NCI-H1092 (cell line): ENCODE results near the gene EXOC6B.

ENCODE experiments used
- DNase-seq: peaks from one replicate; lab custom pipeline; 2025; lab: John Stamatoyannopoulos, UW

Gene EXOC6B

GRCh38 chr2:72210470-72210869 is 615.4 kb downstream of the EXOC6B start:
- no peak for DNase-seq

- DNase-seq = no peak
These were observed 617.6 kb downstream of the EXOC6B start for GRCh38 chr2:72208225-72208624.

- DNase-seq = no peak
These were observed 618.5 kb downstream of the EXOC6B start for GRCh38 chr2:72207334-72207733.

- DNase-seq = no peak
These were observed 620.3 kb downstream of the EXOC6B start for GRCh38 chr2:72205504-72205881.

GRCh38 chr2:72204786-72205503 is 620.9 kb downstream of the EXOC6B start:
- no peak for DNase-seq

GRCh38 chr2:72204156-72204785 is 621.6 kb downstream of the EXOC6B start:
- no peak for DNase-seq

- no peak for DNase-seq
These were observed 627.1 kb downstream of the EXOC6B start for GRCh38 chr2:72198532-72199241.

GRCh38 chr2:72193723-72194122 is 632.1 kb downstream of the EXOC6B start:
- no peak for DNase-seq

GRCh38 chr2:72191441-72191840 is 634.4 kb downstream of the EXOC6B start:
- no peak for DNase-seq

GRCh38 chr2:72185206-72185605 is 640.6 kb downstream of the EXOC6B start:
- no peak for DNase-seq

- no peak for DNase-seq
These were observed 642.4 kb downstream of the EXOC6B start for GRCh38 chr2:72183466-72183865.

- DNase-seq = no peak
These were observed 642.8 kb downstream of the EXOC6B start for GRCh38 chr2:72183016-72183415.

GRCh38 chr2:72182547-72182946 is 643.3 kb downstream of the EXOC6B start:
- no peak for DNase-seq

GRCh38 chr2:72181616-72182015 is 644.2 kb downstream of the EXOC6B start:
- no peak for DNase-seq

- DNase-seq = no peak
These were observed 645.5 kb downstream of the EXOC6B start for GRCh38 chr2:72180351-72180750.

GRCh38 chr2:72178551-72178950 is 647.3 kb downstream of the EXOC6B start:
- DNase-seq = no peak

GRCh38 chr2:72176281-72176680 is 649.6 kb downstream of the EXOC6B start:
- no peak for DNase-seq

GRCh38 chr2:72175636-72176035 is 650.2 kb downstream of the EXOC6B start:
- no peak for DNase-seq

- no peak for DNase-seq
These were observed 652.1 kb downstream of the EXOC6B start for GRCh38 chr2:72173640-72174321.

GRCh38 chr2:72172478-72172877 is 653.4 kb downstream of the EXOC6B start:
- DNase-seq = no peak

GRCh38 chr2:72166279-72166678 is 659.6 kb downstream of the EXOC6B start:
- DNase-seq = no peak

GRCh38 chr2:72165792-72166191 is 660.0 kb downstream of the EXOC6B start:
- DNase-seq = no peak

GRCh38 chr2:72162574-72162973 is 663.3 kb downstream of the EXOC6B start:
- DNase-seq = no peak
